DOHH2 (cell line): ENCODE measurements around the gene PCBP3.

ENCODE experiments used
- H3F3A ChIP-seq: fragments of 200-600 bp; sonication (generic), shearing (Covaris generic); 2 replicates; pipeline ENCODE4 v1.6.0; 2016; ENCODE audit warnings: antibody characterized with exemption, mild to moderate bottlenecking; ENCODE audit not compliant: control insufficient read depth, insufficient read depth
- H3K27ac ChIP-seq: fragments of 200-600 bp; sonication (generic); 2 replicates; pipeline ENCODE4 v1.5.1; 2014; ENCODE audit warnings: low read depth, mild to moderate bottlenecking, low read length, moderate library complexity
- H3K27me3 ChIP-seq: fragments of 200-600 bp; sonication (generic); 2 replicates; pipeline ENCODE4 v1.6.1; 2014; ENCODE audit warnings: mild to moderate bottlenecking, low read length, mixed read lengths; ENCODE audit not compliant: control insufficient read depth
- H3K36me3 ChIP-seq: fragments of 200-600 bp; sonication (generic); 2 replicates; pipeline ENCODE4 v1.6.1; 2014; ENCODE audit warnings: mild to moderate bottlenecking, low read length, moderate library complexity, mixed read lengths; ENCODE audit not compliant: control insufficient read depth
- H3K4me1 ChIP-seq: fragments of 200-600 bp; sonication (generic); 2 replicates; pipeline ENCODE4 v1.6.1; 2014; ENCODE audit warnings: mild to moderate bottlenecking, low read length, mixed read lengths; ENCODE audit not compliant: control insufficient read depth
- H3K4me2 ChIP-seq: fragments of 200-600 bp; sonication (generic); 2 replicates; pipeline ENCODE4 v1.6.0; 2014; ENCODE audit warnings: mild to moderate bottlenecking, low read length, moderate library complexity
- H3K4me3 ChIP-seq: fragments of 200-600 bp; sonication (generic); 2 replicates; pipeline ENCODE4 v1.5.1; 2014; ENCODE audit warnings: mild to moderate bottlenecking, low read length, mixed read lengths
- H3K79me2 ChIP-seq: fragments of 200-600 bp; sonication (generic); 2 replicates; pipeline ENCODE4 v1.6.1; 2014; ENCODE audit warnings: mild to moderate bottlenecking, low read length, mixed read lengths; ENCODE audit not compliant: control insufficient read depth
- H3K9me2 ChIP-seq: fragments of 200-600 bp; sonication (generic); replicated peaks from 2 replicates; pipeline ENCODE4 v1.6.1; 2014; ENCODE audit warnings: mild to moderate bottlenecking, low read length, mixed read lengths; ENCODE audit not compliant: control insufficient read depth
- H3K9me3 ChIP-seq: fragments of 200-600 bp; sonication (generic); 2 replicates; pipeline ENCODE4 v1.6.1; 2014; ENCODE audit warnings: antibody characterized with exemption, low read length, mixed read lengths; ENCODE audit not compliant: control insufficient read depth, insufficient read depth
- H4K20me1 ChIP-seq: fragments of 200-600 bp; sonication (generic); 2 replicates; pipeline ENCODE4 v1.6.0; 2014; ENCODE audit warnings: low read depth, mild to moderate bottlenecking, antibody characterized with exemption, low read length, moderate library complexity; ENCODE audit not compliant: control insufficient read depth, insufficient read depth
- EZH2phosphoT487 ChIP-seq: fragments of 200-600 bp; sonication (generic); IDR thresholded peaks from 2 replicates; pipeline ENCODE4 v1.6.1; 2017; ENCODE audit warnings: borderline replicate concordance, mild to moderate bottlenecking, antibody characterized with exemption, low read length, moderate library complexity, mixed read lengths
- TF ChIP-seq, protein P1 (sequence below): fragments of 200-600 bp; sonication (generic); IDR thresholded peaks from one replicate; pipeline ENCODE4 v1.5.1; 2014; ENCODE audit warnings: antibody characterized with exemption, mild to moderate bottlenecking, low read depth, low read length; ENCODE audit not compliant: poor library complexity, severe bottlenecking

PCBP3 gene

DNA sequence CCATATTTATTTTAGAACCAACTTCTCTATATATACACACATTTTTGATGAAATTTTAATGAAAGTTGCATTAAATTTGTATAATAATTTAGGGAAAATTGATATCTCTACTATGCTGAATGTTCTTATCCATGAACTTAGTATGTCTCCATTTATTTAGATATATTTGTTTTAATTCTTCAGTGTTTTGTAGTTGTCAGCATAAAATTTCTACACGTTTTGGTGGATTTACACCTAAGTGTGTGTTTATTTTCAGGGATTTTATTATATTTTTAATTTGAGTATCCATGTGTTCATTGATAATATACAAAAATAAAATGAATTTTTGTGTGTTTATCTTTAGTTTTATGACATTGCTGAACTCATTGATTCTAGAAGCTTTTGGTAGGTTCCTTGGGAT, 36.7 kb downstream of the PCBP3 start:
- Histone ChIP-seq H3K27me3 (no peaks in the 10 kb centered on the region), H3K4me1 (no peaks in the 10 kb centered on the region), H4K20me1 (no peaks in the 10 kb centered on the region), H3K36me3 (no peaks in the 10 kb centered on the region), H3K9me3 (no peaks in the 10 kb centered on the region), H3F3A (no peaks in the 10 kb centered on the region), H3K79me2 (no peaks in the 10 kb centered on the region), H3K4me3 (no peak overlapping the region), H3K27ac (no peak overlapping the region), H3K9me2 (no peaks in the 10 kb centered on the region), H3K4me2 (no peak overlapping the region)
- TF ChIP-seq, protein P1, sequence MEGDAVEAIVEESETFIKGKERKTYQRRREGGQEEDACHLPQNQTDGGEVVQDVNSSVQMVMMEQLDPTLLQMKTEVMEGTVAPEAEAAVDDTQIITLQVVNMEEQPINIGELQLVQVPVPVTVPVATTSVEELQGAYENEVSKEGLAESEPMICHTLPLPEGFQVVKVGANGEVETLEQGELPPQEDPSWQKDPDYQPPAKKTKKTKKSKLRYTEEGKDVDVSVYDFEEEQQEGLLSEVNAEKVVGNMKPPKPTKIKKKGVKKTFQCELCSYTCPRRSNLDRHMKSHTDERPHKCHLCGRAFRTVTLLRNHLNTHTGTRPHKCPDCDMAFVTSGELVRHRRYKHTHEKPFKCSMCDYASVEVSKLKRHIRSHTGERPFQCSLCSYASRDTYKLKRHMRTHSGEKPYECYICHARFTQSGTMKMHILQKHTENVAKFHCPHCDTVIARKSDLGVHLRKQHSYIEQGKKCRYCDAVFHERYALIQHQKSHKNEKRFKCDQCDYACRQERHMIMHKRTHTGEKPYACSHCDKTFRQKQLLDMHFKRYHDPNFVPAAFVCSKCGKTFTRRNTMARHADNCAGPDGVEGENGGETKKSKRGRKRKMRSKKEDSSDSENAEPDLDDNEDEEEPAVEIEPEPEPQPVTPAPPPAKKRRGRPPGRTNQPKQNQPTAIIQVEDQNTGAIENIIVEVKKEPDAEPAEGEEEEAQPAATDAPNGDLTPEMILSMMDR: no peak
- no peak for TF ChIP-seq EZH2phosphoT487

DNA sequence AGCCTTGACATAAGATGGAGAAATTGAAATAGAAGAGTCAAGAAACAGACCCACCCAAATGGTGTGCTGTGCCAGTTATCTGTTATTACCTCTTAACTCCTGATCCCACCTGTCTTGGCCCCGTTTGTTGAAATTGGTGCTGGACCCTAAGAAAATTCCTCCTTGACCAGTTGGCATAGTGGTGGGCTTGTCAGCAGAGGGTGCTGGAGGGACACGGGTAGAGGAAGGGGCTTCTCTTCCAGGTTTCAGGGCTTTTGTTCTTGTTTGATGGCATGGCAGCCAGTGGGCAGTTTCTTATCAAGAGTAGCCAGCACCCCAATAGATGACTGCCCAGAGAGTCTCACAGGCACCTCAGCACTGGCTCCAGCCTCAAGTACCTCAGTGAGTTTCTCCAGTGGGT, 51.6 kb downstream of the PCBP3 start:
- no peak overlapping the region for H3K27ac ChIP-seq
- no peaks in the 10 kb centered on the region for H3K36me3 ChIP-seq
- TF ChIP-seq, protein P1: peak; percentile 12
- no peak for TF ChIP-seq EZH2phosphoT487
- no peaks in the 10 kb centered on the region for H3K9me2 ChIP-seq
- no peak overlapping the region for H3K4me3 ChIP-seq
- no peaks in the 10 kb centered on the region for H4K20me1 ChIP-seq
- no peaks in the 10 kb centered on the region for H3F3A ChIP-seq
- no peak overlapping the region for H3K4me2 ChIP-seq
- H3K27me3 ChIP-seq: peaks cover 3% of the 10 kb centered on the region
- no peaks in the 10 kb centered on the region for H3K4me1 ChIP-seq
- H3K9me3 ChIP-seq: no peaks in the 10 kb centered on the region
- no peaks in the 10 kb centered on the region for H3K79me2 ChIP-seq

DNA sequence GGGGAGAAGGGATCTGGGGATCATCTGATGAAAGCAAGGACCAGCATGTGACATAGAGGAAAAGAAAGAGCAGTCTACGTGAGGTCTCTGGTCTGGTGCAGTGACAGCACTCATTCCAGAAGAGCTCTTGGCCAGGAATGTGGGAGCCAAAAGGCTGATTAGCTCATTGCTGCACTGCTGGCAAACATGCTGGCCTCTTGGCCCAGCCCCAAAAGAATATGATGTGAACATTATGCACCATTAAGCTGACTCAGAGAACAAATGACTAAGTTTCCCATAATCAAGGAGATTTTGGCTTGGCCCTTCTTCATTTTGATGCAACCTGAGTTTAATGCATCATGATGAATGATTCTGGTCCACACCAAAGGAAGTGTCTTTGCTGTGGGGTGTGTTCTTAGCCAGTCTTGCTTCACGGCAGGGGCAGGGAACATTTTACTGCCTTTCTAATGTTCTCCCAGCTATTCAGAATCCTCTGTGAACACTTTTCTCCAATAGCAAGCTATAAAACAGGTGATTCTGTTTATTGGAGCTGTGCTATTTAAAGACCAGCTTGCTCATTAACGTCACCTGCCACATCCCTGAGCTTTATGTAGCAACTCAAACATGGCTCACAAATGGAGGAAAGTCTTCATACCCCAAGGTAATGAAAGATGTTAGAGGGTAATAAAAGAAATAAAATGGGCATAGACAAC, 55.1 kb downstream of the PCBP3 start:
- no peaks in the 10 kb centered on the region for H3K4me1 ChIP-seq
- H3K9me2 ChIP-seq: no peaks in the 10 kb centered on the region
- H3K79me2 ChIP-seq: no peaks in the 10 kb centered on the region
- H3K27me3 ChIP-seq: peaks cover 3% of the 10 kb centered on the region
- no peaks in the 10 kb centered on the region for H4K20me1 ChIP-seq
- no peak for TF ChIP-seq EZH2phosphoT487
- TF ChIP-seq, protein P1: no peak
- no peaks in the 10 kb centered on the region for H3F3A ChIP-seq
- H3K36me3 ChIP-seq: no peaks in the 10 kb centered on the region
- H3K9me3 ChIP-seq: no peaks in the 10 kb centered on the region
- H3K4me2 ChIP-seq: no peak overlapping the region
- no peak overlapping the region for H3K4me3 ChIP-seq
- no peak overlapping the region for H3K27ac ChIP-seq
